Inferior parietal cortex (tissue), 1 donor: ENCODE results near the gene ARL13B.

Experiments used
- DNase-seq: peaks from one replicate; pipeline ENCODE4 v3.0.0-alpha.2; 2016; ENCODE audit errors: extremely low spot score

Gene ARL13B

DNA sequence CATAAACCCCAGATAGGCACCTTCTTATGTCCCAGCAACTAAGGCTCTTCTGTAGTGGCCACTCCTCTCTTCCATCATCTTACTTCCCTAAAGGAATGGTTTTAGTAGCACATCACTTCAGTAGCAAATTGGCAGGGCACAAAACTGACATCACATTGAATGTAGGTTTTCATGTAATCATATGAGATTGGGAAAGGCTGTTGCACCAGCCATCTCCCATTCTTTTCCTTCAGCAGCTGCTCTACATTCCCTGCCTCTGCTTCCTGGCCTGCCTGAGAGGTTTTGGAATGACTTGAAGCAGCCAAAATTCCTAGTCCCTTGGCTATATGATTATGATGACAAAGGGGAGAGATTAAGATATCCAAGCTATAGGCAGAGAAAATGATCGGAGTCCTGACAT is 119.4 kb downstream of the ARL13B start:
- DNase-seq = no peak

DNA sequence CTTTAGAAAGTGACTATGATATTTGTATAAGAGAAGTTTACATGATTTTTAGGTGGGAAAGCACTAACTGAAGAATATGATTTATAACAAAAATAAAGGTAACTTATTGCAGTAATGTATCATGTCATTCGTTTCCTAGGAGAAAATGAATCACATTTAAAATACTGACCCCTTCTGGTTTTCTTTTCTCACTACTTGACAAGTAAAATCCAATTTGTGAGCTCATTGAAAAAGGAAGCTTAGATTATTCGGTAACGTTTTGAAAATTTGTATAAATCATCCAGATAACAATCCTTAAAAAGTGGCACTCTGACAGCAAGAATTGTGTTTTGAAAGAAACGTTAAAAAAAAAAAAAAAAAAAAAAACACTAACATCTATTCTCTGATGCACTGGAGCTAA is 121.9 kb downstream of the ARL13B start:
- DNase-seq = no peak
